HG03039 (cell line): ENCODE data around the gene MED19.
A peak's percentile ranks its signal among the peaks of the same experiment; 100 is the strongest.
"Not testable (repeated sequence)": the region's sequence is repeated elsewhere in the genome, so short reads cannot be mapped to it uniquely, and the experiment has no call there.

Experiments
- ATAC-seq: cut with Tn5 transposase; IDR thresholded peaks from one replicate; pipeline ENCODE4 v1.9.1; 2021; ENCODE audit warnings: mild to moderate bottlenecking, moderate library complexity; ENCODE audit not compliant: unreplicated experiment

The MED19 gene, protein sequence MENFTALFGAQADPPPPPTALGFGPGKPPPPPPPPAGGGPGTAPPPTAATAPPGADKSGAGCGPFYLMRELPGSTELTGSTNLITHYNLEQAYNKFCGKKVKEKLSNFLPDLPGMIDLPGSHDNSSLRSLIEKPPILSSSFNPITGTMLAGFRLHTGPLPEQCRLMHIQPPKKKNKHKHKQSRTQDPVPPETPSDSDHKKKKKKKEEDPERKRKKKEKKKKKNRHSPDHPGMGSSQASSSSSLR

DNA sequence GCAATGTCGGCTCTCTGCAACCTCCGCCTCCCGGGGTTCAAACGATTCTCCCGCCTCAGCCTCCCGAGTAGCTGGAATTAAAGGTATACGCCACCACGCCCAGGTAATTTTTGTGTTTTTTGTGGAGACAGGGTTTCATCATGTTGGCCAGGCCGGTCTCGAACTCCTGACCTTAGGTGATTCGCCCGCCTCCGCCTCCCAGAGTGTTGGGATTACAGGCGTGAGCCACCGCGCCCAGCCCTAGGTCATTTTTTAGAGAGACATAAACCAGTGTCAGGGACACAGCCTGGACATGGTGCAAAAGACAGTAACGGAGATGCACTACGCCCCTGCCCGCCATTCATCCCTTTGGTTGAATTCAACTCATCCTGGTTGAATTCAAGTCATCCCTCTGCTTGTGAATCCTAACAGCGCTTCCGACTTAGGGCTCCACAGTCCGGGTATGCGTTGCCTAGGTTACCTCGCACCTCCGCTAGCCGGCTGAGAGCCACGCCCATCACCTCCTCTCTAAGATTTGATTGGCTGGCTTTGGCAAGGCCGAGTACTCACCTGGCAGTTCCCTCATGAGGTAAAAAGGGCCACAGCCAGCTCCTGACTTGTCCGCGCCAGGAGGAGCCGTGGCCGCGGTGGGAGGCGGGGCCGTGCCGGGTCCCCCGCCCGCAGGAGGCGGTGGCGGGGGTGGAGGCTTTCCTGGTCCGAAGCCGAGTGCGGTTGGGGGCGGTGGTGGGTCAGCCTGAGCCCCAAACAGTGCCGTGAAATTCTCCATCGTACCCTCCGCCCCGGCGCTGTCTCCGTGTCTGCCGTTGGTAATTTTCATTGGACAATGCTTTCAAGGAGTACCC, at the start of gene MED19:
MED19 (minus strand) TSS at position 802 of the 842 bp plus-strand sequence; CDS start at position 766, 36 bp downstream.
- ATAC-seq, result peak; percentile 34

DNA sequence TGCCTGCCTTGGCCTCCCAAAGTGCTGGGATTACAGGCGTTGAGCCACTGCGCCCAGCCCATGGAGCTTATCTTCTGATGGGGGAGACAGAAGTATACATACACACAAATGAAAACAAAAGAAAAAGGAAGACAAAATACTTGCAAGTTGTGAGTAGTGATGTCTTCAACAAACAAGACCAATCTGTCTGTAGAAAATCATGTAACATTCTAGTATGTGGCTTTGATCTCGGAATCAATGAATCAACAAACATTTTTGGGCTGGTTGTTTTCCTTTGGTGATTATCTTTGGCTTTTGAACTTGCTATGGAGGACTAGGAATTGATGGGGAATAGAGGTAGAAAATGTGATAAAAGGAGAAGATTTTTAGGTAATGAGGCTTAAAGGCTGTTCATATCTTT, 46.2 kb upstream of the MED19 start:
- ATAC-seq, result no peak

DNA sequence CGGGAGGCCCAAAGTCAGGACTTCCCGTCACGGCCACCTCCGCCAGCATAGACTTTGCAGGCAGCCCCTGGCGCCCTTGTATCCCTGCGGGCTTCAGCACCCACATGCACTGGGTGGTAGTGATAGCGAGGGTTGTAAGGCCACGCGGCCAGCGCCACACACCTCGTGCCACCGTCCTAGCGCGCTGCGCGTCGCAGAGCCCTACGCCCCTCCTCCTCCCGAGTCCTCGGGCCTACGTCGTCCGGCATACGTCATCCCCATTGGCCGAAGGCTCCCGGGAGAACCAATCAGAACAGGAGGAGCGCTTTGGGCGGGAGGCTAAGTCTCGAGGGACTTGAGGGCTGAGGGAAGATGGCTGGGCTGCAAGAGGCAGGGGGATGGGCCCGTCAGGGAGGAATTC, 40.9 kb upstream of the MED19 start:
- no peak for ATAC-seq

DNA sequence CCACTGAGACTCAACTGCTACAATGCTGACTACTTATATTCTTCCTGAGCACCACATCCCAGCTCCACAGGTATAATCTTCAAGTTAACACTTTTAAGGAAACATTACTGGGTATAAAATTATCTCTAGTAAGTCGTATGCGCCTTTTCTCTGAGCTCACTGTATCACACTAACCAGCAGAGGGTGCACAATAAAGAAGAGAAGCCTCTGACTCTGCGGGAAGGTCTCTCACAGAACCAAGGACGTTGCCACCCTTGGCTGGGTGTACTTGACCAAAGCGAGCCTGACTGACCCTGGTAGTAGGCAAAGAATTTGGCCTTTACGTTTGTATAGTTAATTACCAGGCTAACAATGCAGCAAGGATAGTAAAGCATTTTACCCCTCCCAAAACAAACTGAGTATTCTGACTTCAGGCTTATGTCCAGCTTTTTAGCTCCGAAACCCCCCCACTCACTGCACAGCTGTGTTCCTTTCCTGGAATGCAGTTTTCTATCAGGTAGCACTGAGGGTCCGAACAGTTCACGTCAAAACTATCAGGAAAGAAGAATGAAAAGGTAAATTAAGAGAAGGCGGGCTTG, 39.8 kb upstream of the MED19 start, which contains the start of gene BTBD18:
BTBD18 (minus strand) TSS at position 144 of the 578 bp plus-strand sequence. CDS start 631 bp downstream, outside the sequence.
- no peak for ATAC-seq

DNA sequence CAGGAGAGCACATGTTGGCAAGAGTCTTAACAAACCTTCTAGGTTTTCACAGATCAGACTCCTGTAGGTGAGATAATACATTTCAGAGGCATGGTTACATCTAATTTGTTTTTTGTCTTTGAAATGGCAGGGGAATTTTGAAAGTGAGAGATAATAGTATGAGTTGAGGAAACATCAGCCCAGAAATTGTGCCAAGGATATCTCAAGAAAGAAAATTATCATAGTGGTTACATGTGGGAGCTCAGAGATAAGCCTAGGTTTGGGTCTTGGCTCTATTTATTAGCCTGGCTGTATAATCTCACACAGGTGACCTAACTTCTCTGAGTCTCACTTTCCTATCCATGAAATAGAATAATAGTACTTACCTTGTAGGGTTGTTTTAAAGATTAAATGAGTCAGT, 39.2 kb upstream of the MED19 start:
- ATAC-seq, result no peak

DNA sequence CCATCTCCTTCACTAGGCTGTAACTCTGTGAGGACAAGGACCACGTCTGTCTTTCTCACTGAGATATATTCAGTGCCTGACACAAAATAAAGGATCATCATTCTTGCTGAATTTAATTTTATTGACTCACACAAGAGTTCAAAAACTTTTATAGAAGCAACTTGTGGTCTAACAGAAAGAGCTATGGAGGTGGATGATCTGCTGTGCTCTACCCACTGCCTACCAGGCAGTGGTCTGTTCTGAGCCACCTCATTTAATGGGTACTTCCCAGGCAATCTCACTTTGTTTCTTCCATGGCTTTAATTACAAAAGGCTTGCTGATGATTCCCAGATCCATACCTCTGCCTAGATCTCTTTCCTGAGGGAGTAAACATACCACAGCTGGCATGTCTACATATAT, 34.9 kb upstream of the MED19 start:
- no peak for ATAC-seq

DNA sequence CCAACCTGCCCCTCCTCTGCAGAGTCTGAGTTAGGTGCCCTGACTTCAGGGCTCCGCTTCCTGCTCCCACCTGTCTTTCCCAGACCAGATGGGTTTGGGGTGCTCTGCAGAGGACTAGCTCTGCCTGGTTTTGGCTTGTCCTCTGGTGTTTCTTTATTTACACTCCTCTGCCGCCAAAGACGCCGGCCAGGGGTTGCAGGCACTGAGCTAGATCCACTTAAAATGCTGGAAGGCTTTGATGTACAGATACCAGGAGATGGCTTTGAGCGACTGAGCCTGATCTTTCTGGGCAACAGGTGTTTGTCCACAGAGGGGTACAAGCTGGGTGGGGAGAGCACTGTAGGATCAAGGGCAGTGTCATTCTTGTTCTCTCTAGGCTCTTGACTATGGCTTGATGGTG, 33.2 kb upstream of the MED19 start:
- no peak for ATAC-seq

DNA sequence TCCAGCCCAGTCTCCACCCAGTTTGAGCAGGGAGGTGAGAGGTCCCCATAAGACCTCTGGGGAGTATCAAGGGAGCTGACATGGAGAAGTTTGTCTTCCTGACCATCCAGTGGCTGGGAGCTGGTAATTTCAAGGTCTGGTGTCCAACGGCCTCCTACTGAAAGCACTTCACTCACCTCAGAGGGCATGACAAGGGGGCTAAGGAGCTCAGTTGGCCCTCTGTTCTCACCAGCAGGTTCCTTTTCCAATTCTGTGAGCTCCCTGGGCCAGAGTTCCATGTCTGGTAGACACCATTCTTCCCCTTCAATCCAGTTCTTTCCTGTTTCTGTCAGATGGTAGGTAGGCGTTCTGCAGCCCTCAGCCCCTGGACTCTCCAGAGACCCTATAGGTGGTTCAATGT, 32.3 kb upstream of the MED19 start:
- no peak for ATAC-seq

DNA sequence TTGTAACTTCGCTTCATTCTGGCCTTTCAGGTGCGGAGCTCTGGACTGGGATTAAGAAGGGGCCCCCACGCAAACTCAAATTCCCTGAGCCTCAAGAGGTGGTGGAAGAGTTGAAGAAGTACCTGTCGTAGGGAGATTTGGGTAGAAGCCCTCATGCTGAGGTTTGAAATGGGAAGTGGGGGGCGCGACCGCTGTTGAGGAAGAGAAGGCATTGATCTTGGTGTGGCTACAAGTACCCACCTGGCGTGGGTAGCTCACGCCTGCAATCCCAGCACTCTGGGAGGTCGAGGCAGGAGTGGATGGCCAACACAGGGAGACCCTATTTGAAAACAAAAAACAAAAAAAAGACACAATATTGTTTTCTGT, 30.1 kb upstream of the MED19 start:
- no peak for ATAC-seq

DNA sequence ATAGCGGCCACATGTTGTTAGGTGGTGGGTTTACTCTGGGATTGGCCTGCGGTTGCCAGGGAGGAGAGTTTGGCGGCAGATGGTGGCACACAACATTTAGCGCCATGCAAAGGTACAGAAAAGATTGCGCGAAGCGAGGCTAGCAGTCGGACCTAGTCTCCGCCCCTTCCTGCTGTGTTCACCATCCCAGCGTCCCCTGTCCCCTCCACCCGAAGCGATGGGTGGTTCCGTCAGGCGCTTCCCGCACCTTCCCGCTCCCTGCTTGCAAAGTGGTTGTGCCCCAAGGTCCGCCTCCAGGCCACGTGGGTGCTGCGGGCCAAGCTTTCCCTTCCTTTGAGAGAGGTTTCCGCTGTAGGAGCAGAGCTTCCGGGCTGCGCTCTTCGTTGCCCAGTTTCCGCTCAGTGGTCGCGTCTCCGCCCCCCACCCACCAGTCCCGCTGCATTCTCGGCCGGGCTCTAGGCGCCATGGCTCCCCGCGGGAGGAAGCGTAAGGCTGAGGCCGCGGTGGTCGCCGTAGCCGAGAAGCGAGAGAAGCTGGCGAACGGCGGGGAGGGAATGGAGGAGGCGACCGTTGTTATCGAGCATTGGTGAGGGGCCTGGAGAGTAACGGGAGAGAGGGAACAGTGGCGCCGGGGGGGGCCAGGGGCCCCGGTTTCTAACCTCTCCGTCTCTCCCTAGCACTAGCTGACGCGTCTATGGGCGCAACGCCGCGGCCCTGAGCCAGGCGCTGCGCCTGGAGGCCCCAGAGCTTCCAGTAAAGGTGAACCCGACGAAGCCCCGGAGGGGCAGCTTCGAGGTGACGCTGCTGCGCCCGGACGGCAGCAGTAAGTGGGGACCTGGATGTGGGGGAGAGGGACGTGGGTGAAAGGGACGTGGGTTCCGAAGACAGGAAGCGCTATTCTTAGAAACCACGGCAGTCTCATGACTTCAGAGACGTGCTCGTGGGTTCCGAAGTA, 29.4 kb upstream of the MED19 start, which contains the start of gene SELENOH:
SELENOH (plus strand) TSS at position 360 of the 955 bp plus-strand sequence; CDS start at position 465, 105 bp downstream.
- peak; percentile 90 for ATAC-seq

DNA sequence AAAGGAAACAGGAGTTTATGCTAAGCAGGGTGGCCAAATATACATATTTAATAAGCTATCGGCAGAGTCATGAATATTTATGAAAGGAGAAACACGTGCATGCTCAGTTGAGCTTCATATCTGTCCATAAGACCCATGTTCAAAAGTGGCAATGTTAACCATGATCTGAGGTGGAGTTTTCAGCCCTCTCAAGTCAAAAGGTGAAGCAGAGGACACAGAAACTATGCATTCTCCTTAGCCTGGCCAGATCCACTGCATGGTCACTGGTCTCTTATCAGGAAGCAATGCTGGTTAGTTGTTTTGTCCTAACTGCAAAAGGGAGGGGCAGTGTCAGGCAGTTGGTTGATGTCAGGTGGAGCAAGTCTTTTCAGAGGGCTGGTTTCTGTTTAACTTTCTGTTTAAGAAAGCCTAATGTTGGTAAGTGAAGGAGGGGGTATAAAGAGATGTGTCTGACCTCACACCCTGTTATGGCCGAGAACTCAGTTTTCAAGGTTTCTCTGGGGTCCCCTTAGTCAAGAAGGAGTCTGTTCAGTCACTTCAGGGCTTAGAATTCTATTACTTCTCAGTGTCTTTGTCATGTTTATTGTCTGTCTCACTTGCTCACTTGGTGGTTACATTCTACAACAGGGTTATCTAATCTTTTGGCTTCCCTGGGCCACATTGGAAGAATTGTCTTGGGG, 23.7 kb upstream of the MED19 start:
- ATAC-seq, result no peak

DNA sequence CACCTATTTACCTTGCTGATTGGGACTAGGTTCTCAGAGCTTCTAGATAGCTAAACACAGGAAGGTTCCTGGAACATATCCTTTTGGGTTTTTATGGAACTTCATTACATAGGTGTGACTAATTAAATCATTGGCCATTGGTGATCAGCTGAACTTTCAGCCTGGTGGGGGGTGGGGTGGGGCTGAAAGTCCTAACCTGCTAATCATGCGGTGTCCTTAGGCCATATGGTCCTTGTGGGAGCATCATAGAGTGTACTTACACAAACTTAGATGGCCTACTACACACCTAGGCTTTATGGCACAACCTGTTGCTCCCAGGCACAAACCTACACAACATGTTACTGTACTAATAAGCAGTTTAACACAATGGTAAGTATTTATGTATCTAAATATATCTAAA, 20.6 kb upstream of the MED19 start:
- no peak for ATAC-seq

DNA sequence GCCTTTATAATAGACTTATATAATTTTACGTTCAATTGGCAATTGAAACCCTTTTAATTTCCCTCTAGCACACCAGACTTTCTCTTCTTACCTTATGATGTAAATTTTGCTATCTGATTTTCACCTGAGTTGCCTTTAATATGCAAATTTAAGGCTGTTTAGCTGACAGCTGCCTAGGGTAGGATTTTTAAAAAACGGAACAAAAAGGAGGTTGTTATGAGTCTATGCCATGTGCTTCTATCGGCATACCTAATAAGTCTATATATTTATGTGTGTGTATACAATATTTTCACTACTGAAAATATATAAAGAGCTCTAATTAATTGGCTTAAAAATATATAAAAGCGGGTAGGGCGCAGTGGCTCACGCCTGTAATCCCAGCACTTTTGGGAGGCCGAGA, 17.5 kb upstream of the MED19 start:
- no peak for ATAC-seq

DNA sequence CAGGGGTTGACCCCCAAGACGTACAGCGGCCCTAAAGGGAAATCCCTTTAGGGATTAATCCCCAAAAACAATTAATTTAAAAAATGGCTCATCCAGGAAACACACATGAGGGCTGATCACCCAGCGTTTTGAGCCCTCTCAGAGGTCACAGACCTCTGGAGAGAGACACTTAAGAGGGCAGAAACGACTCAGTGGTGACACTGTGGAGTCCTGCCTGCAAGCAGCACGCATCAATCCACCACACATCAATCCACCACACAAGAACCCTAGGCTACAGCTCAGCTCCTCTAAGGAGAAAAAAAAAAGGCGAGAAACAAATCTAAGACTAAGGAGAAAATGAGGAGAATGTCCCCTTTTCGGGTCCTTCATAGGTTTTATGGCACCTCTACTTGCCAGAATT, 16.8 kb upstream of the MED19 start:
- ATAC-seq, result no peak

DNA sequence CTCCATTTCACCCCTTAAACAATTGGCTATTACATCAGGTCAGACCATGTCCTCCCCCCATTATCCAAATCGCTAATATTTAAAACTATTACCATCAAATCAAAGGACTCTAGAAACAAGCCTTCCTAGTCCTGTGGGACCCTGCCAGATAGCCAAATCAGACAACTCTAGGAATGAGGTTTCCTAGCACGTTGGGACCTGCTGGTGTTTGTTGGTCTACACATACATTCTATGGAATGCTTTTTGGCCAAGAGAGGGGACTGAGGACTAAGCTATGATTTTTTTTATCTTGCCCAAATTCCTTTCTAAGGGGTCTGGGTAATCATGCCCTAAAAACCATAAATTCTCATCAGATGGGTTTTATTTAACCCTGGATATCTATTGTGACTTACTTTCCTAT, 15.2 kb upstream of the MED19 start:
- no peak for ATAC-seq

DNA sequence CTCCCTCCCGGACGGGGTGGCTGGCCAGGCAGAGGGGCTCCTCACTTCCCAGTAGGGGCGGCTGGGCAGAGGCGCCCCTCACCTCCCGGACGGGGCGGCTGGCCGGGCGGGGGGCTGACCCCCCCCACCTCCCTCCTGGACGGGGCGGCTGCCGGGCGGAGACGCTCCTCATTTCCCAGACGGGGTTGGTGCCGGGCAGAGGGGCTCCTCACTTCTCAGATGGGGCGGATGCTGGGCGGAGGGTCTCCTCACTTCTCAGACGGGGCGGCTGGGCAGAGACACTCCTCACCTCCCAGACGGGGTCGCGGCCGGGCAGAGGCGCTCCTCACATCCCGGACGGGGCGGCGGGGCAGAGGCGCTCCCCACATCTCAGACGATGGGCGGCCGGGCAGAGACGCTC, 4.7 kb upstream of the MED19 start:
- ATAC-seq, result not testable (repeated sequence)

DNA sequence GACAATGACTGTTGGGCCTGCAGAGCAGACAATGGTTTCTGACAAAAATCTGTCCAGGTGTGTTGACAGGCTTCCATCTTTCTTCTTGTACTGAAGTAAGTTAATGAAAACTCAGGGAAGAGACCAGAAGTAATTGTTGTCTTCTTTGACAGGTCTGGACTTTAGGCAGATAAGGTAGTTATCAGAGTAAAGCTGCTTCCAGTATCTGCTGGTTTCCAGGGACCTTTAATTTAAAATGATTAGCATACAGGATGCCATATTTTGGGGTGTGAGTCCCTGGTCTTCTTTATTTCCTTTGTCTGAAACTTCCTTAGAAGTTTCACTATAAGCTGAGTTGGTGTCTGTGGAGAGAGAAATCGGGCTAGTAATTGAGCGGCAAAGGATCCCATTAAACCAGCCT, 1.8 kb upstream of the MED19 start:
- ATAC-seq, result no peak

DNA sequence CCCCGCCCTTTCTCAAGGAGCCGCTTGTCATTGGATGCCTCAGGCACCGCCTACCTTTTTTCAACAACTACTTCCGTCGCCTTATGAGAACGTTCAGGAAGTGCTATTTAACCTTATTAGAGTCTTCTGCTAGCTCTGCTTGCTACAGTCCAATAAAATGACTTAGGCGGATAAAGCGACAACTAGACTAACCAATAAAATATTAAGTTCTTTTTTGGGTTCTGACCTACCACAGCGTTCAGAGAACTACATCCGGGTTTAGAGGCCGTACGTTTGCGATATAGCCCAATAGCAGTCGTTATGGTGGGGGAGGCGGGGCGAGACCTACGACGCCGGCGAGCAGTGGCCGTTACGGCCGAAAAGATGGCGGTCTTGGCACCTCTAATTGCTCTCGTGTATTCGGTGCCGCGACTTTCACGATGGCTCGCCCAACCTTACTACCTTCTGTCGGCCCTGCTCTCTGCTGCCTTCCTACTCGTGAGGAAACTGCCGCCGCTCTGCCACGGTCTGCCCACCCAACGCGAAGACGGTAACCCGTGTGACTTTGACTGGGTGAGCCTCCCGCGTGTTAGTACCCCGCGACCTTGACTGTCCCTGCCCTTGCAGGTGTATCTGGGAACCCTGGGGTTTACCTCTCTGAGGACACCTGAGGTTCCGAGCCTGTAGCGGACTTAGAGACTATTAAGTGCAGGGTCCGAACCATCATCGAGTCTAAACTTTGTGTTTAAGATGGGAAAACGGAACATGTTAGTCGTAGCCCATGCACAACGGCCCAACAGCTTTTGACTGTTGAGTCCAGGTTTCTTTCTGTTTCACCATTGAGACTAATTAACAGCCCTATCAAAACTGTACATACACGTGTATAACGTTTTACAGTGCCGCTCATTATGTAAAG, 488 bp upstream of the MED19 start, which contains the start of gene TMX2:
TMX2 (plus strand) TSS at position 338 of the 895 bp plus-strand sequence; CDS start at position 364, 26 bp downstream.
- ATAC-seq, result peak; percentile 94

DNA sequence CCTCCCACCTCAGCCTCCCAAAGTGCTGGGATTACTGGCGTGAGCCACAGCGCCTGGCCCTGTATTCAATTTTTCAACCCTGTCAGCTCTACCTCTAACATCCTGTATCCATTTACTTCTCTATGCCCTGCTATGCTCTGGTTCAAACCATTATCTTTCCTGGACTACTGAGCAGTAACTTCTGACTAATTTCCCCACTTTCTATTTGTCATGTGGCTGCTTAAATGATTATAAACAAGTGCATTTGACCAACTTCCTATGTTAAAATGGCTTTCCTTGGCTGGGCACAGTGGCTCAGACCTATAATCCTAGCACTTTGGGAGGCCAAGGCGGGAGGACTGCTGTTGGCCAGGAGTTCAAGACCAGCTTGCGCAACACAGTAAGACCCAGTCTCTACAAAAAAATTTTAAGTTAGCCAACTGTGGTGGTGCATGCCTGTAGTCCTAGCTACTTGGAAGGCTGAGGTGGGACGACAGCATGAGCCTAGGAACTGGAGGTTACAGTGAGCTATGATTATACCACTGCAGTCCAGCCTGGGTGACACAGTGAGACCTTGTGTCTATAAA, 2.1 kb downstream of the MED19 start:
- ATAC-seq, result no peak
